Breast epithelium (tissue), 4 donors: ENCODE results near the gene ZBTB24. TPM values are rescaled to one million over a fixed set of nuclear protein-coding genes. Genes with fewer than 3 reads are reported as not detected.

Source experiments
- DNase-seq, 2 donors: peaks; one replicate each; pipeline ENCODE4 v3.0.0-alpha.2; 2019; ENCODE audit warnings: low spot score in 2 of 2
- H3K27ac ChIP-seq, 2 donors: fragments of 200-600 bp; sonication (generic) in 1 of 2; one replicate each; pipeline ENCODE4 v1.5.1; 2016 to 2019; ENCODE audit warnings: mild to moderate bottlenecking in 1 of 2
- H3K27me3 ChIP-seq, 2 donors: fragments of 200-600 bp; sonication (generic) in 1 of 2; one replicate each; pipeline versions ENCODE4 v1.5.1 to v1.6.0; 2017 to 2019; ENCODE audit warnings: control low read depth in 1 of 2, mild to moderate bottlenecking in 1 of 2
- H3K36me3 ChIP-seq: fragments of 200-600 bp; one replicate; pipeline ENCODE4 v1.5.1; 2019
- H3K4me1 ChIP-seq, 2 donors: fragments of 200-600 bp; sonication (generic); one replicate each; pipeline ENCODE4 v1.5.1; 2016 to 2019; ENCODE audit warnings: control low read depth in 1 of 2
- H3K4me3 ChIP-seq, 3 donors: fragments of 200-600 bp; sonication (generic); 1 replicate in 2 of 3; 2 replicates in 1 of 3; pipeline ENCODE4 v1.5.1; 2016 to 2019; ENCODE audit warnings: mild to moderate bottlenecking in 3 of 3, moderate library complexity in 2 of 3
- H3K9me3 ChIP-seq, 2 donors: fragments of 200-600 bp; sonication (generic) in 1 of 2; one replicate each; pipeline ENCODE4 v1.5.1; 2016 to 2019; ENCODE audit warnings: control low read depth in 1 of 2
- POLR2A ChIP-seq: fragments of 450-650 bp; IDR thresholded peaks from one replicate; pipeline ENCODE4 v1.6.1; 2016; ENCODE audit warnings: antibody characterized with exemption, mild to moderate bottlenecking, moderate library complexity
- POLR2AphosphoS5 ChIP-seq, 3 donors: sonication (generic); formaldehyde crosslinking; IDR thresholded peaks; one replicate each; pipeline ENCODE4 v1.6.1; 2017; ENCODE audit warnings: antibody characterized with exemption in 3 of 3
- intact Hi-C: fragments of 100-400 bp; cut with DNase I; formaldehyde crosslinking; loops from one replicate; pipeline ENCODE4 v1.15.1; 2023; ENCODE audit warnings: low total_unique reads
- total RNA-seq, 3 donors: library from RNA; depleted of rRNA; stranded (reverse); fragments of >200 nt; gene quantifications; one replicate each; pipeline ENCODE4 v1.1.0, GENCODE V29; 2016
- TF ChIP-seq, protein P1 (sequence below), 3 donors: fragments of 450-650 bp; IDR thresholded peaks; one replicate each; pipeline ENCODE4 v1.5.1; 2016 to 2017; ENCODE audit warnings: antibody characterized with exemption in 3 of 3, mild to moderate bottlenecking in 3 of 3, moderate library complexity in 3 of 3

Gene ZBTB24
- total RNA-seq, 3 donors from 2014 or later, result 9.1 to 13.8 (median 9.8) TPM

DNA sequence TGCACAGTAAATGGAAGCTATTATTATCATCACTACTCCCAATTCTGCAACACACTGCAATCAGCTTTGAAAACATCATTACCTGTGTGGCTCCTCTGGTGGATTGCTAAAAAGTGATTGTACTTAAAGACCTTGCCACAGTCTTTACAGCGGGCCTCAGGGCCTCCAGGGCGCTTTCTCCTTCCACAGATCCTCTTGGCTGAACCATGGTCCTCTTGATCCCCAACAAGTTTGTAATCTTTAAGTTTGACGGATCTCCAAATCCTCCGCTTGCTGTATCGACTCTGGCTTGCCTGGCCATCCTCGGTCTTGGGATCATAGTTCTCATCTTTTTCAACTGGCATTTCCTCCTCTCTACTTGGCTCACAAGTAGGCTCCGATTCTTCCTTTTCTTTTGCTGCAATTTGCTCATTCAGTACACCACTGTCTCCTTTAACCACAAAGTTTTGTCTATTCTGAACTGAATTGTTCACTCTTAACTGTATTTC lies 2.0 kb downstream of the ZBTB24 start:
- DNase-seq, result no peak
- intact Hi-C loops, result no loop called here
- TF ChIP-seq POLR2A (no peak), POLR2AphosphoS5 (IDR thresholded peaks at IDR 0.05) (no peak)
- TF ChIP-seq, protein P1, sequence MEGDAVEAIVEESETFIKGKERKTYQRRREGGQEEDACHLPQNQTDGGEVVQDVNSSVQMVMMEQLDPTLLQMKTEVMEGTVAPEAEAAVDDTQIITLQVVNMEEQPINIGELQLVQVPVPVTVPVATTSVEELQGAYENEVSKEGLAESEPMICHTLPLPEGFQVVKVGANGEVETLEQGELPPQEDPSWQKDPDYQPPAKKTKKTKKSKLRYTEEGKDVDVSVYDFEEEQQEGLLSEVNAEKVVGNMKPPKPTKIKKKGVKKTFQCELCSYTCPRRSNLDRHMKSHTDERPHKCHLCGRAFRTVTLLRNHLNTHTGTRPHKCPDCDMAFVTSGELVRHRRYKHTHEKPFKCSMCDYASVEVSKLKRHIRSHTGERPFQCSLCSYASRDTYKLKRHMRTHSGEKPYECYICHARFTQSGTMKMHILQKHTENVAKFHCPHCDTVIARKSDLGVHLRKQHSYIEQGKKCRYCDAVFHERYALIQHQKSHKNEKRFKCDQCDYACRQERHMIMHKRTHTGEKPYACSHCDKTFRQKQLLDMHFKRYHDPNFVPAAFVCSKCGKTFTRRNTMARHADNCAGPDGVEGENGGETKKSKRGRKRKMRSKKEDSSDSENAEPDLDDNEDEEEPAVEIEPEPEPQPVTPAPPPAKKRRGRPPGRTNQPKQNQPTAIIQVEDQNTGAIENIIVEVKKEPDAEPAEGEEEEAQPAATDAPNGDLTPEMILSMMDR (IDR thresholded peaks at IDR 0.05), result no peak
- no peaks in the 10 kb centered on the region for H3K27me3 ChIP-seq
- peak overlapping the region in 1 of 3 donors; percentile 24 for H3K4me3 ChIP-seq
- H3K36me3 ChIP-seq, result peaks cover under 1% of the 10 kb centered on the region
- H3K4me1 ChIP-seq, result peaks cover 0 to 11% of the 10 kb centered on the region in 2 donors
- no peak overlapping the region for H3K27ac ChIP-seq
- H3K9me3 ChIP-seq, result no peaks in the 10 kb centered on the region

GRCh38 chr6:109478841-109479624 lies 4.0 kb downstream of the ZBTB24 start:
- no peak for DNase-seq
- Histone ChIP-seq H3K36me3 (peaks cover 11% of the 10 kb centered on the region), H3K4me1 (peaks cover 0 to 11% of the 10 kb centered on the region in 2 donors), H3K4me3 (no peak overlapping the region), H3K9me3 (no peaks in the 10 kb centered on the region), H3K27ac (no peak overlapping the region), H3K27me3 (no peaks in the 10 kb centered on the region)
- TF ChIP-seq, protein P1 (IDR thresholded peaks at IDR 0.05), result no peak
- TF ChIP-seq POLR2AphosphoS5 (IDR thresholded peaks at IDR 0.05), result no peak
- TF ChIP-seq POLR2A, result no peak
- intact Hi-C loops, result no loop called here

DNA sequence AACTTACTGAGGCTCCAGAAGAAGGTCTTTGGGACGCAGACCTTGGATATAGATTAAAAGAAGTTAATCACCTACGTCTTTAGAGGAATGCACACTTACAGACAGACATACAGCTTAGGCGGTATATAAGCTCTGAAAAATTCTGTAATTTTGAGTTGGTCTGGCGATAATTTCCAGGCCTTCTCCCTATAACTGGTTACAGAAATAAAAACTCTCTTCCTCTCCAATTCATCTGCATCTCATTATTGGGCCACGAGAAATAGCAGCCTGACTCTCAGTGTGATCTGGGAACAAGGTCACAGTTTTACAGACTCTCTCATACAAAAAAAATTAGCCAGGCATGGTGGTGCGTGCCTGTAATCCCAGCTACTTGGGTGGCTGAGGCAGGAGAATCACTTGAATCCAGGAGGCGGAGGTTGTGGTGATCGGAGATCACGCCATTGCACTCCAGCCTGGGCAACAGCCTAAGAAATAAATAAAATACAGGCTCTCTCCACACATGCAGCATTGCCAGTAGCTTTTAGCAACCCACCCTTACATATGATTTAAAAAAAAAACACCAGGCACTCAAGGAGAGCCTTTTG lies 4.7 kb downstream of the ZBTB24 start:
- Histone ChIP-seq H3K36me3 (peaks cover 11% of the 10 kb centered on the region), H3K27ac (peak overlapping the region in 1 of 2 donors; percentile 52), H3K4me1 (peaks cover 0 to 11% of the 10 kb centered on the region in 2 donors), H3K4me3 (no peak overlapping the region), H3K9me3 (no peaks in the 10 kb centered on the region), H3K27me3 (no peaks in the 10 kb centered on the region)
- DNase-seq, result no peak
- TF ChIP-seq POLR2AphosphoS5 (IDR thresholded peaks at IDR 0.05), result no peak
- TF ChIP-seq, protein P1 (IDR thresholded peaks at IDR 0.05), result no peak
- intact Hi-C loops, result no loop called here

GRCh38 chr6:109477725-109478124 lies 5.3 kb downstream of the ZBTB24 start:
- H3K36me3 ChIP-seq, result peaks cover 11% of the 10 kb centered on the region
- H3K9me3 ChIP-seq, result no peaks in the 10 kb centered on the region
- TF ChIP-seq POLR2A, result no peak
- no peaks in the 10 kb centered on the region for H3K27me3 ChIP-seq
- H3K27ac ChIP-seq, result peak overlapping the region in 1 of 2 donors; percentile 52
- H3K4me3 ChIP-seq, result no peak overlapping the region
- no peak for DNase-seq
- intact Hi-C loops, result no loop called here
- H3K4me1 ChIP-seq, result peaks cover 0 to 11% of the 10 kb centered on the region in 2 donors

DNA sequence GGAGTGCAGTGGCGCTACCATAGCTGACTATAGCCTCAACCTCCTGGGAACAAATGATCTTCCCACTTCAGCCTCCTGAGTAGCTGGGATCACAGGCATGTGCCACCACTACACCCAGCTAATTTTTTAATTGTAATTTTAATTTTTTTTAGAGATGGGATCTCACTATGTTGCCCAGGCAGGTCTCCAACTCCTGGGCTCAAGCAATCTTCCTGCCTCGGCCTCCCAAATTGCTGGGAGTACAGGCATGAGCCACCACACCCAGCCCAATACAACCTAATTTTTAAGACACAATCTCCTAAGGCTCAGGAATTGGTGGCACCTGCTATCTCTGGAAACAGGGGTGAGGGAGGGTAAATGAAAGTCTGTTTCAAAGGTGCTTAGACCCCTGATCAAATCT lies 5.8 kb downstream of the ZBTB24 start:
- H3K36me3 ChIP-seq, result peaks cover 11% of the 10 kb centered on the region
- intact Hi-C loops, result no loop called here
- TF ChIP-seq, protein P1 (IDR thresholded peaks at IDR 0.05), result no peak
- TF ChIP-seq POLR2AphosphoS5 (IDR thresholded peaks at IDR 0.05), result no peak
- no peak for TF ChIP-seq POLR2A
- H3K27ac ChIP-seq, result peak overlapping the region in 1 of 2 donors; percentile 52
- no peak for DNase-seq
- peaks cover 0 to 11% of the 10 kb centered on the region in 2 donors for H3K4me1 ChIP-seq
- no peak overlapping the region for H3K4me3 ChIP-seq
- no peaks in the 10 kb centered on the region for H3K9me3 ChIP-seq
- no peaks in the 10 kb centered on the region for H3K27me3 ChIP-seq
